Measurements from ENCODE around the gene NT5C2. TPM values are rescaled to one million over a fixed set of nuclear protein-coding genes. Genes with fewer than 3 reads are reported as not detected.
"Not testable (repeated sequence)": the region's sequence is repeated elsewhere in the genome, so short reads cannot be mapped to it uniquely, and the experiment has no call there.

Gene NT5C2
- total and polyA plus RNA-seq, 2 donors (not counting 1 experiment from before 2014, with no cell fraction given), result 74.3 to 82.2 TPM

- H3K36me3 ChIP-seq (ENCODE audit: control insufficient read depth, insufficient read depth, low read length), result no peaks in the 10 kb centered on the region
- no peaks in the 10 kb centered on the region for H3K4me1 ChIP-seq (ENCODE audit: control insufficient read depth, extremely low read depth, insufficient read depth, low read length)
- H3K4me3 ChIP-seq (replicated peaks in 1 of 4; ENCODE audit: control extremely low read depth in 1 of 4, insufficient read depth in 1 of 4, low read depth in 3 of 4, low read length in 4 of 4), result no peak overlapping the region
- no peak overlapping the region for H3K4me2 ChIP-seq (ENCODE audit: extremely low read depth, insufficient read depth, low read length)
- TF ChIP-seq EZH2 (IDR thresholded peaks at IDR 0.05; ENCODE audit: low read length, missing control alignments), result no peak
- TF ChIP-seq CTCF (conservative IDR thresholded peaks at IDR 0.05 in 1 of 2, IDR thresholded peaks at IDR 0.05 in 1 of 2; ENCODE audit: low read depth in 1 of 2, low read length in 2 of 2), result no peak
- no peak overlapping the region for H2AFZ ChIP-seq (ENCODE audit: low read length)
- H3K9ac ChIP-seq (ENCODE audit: insufficient read depth, low read length), result no peak overlapping the region
- H3K9me3 ChIP-seq (ENCODE audit: control insufficient read depth, insufficient read depth, low read depth, low read length), result no peaks in the 10 kb centered on the region
- H4K20me1 ChIP-seq (ENCODE audit: control insufficient read depth, extremely low read depth, insufficient read depth, low read length), result no peaks in the 10 kb centered on the region
- DNase-seq (ENCODE audit: low read depth in 2 of 2), result no peak
- H3K27ac ChIP-seq (ENCODE audit: insufficient read depth, low read length), result no peak overlapping the region
- no peaks in the 10 kb centered on the region for H3K27me3 ChIP-seq (ENCODE audit: control insufficient read depth, insufficient read depth, low read length)
- H3K79me2 ChIP-seq (ENCODE audit: control insufficient read depth, insufficient read depth, low read length), result no peaks in the 10 kb centered on the region
Measured at GRCh38 chr10:103207141-103207540, 14.1 kb upstream of the NT5C2 start.

GRCh38 chr10:103206715-103207114 lies 13.6 kb upstream of the NT5C2 start:
- H3K4me3 ChIP-seq (replicated peaks in 1 of 4; ENCODE audit: control extremely low read depth in 1 of 4, insufficient read depth in 1 of 4, low read depth in 3 of 4, low read length in 4 of 4); H4K20me1 ChIP-seq (ENCODE audit: control insufficient read depth, extremely low read depth, insufficient read depth, low read length); H3K27ac ChIP-seq (ENCODE audit: insufficient read depth, low read length): not testable (repeated sequence)

GRCh38 chr10:103205401-103205800 lies 12.3 kb upstream of the NT5C2 start:
- H3K27me3 ChIP-seq (ENCODE audit: control insufficient read depth, insufficient read depth, low read length); H3K9ac ChIP-seq (ENCODE audit: insufficient read depth, low read length); H2AFZ ChIP-seq (ENCODE audit: low read length); H3K36me3 ChIP-seq (ENCODE audit: control insufficient read depth, insufficient read depth, low read length); H3K27ac ChIP-seq (ENCODE audit: insufficient read depth, low read length); H3K4me1 ChIP-seq (ENCODE audit: control insufficient read depth, extremely low read depth, insufficient read depth, low read length); H3K4me3 ChIP-seq (replicated peaks in 1 of 4; ENCODE audit: control extremely low read depth in 1 of 4, insufficient read depth in 1 of 4, low read depth in 3 of 4, low read length in 4 of 4); H3K4me2 ChIP-seq (ENCODE audit: extremely low read depth, insufficient read depth, low read length); DNase-seq (ENCODE audit: low read depth in 2 of 2); H4K20me1 ChIP-seq (ENCODE audit: control insufficient read depth, extremely low read depth, insufficient read depth, low read length); H3K79me2 ChIP-seq (ENCODE audit: control insufficient read depth, insufficient read depth, low read length); H3K9me3 ChIP-seq (ENCODE audit: control insufficient read depth, insufficient read depth, low read depth, low read length): not testable (repeated sequence)

More at GRCh38 chr10:103206715-103207114, 13.6 kb upstream of the NT5C2 start:
- H3K9ac ChIP-seq (ENCODE audit: insufficient read depth, low read length); H3K27me3 ChIP-seq (ENCODE audit: control insufficient read depth, insufficient read depth, low read length); H3K79me2 ChIP-seq (ENCODE audit: control insufficient read depth, insufficient read depth, low read length); H3K4me2 ChIP-seq (ENCODE audit: extremely low read depth, insufficient read depth, low read length); H3K4me1 ChIP-seq (ENCODE audit: control insufficient read depth, extremely low read depth, insufficient read depth, low read length); DNase-seq (ENCODE audit: low read depth in 2 of 2); H3K9me3 ChIP-seq (ENCODE audit: control insufficient read depth, insufficient read depth, low read depth, low read length); H3K36me3 ChIP-seq (ENCODE audit: control insufficient read depth, insufficient read depth, low read length); H2AFZ ChIP-seq (ENCODE audit: low read length): not testable (repeated sequence)

- Histone ChIP-seq H3K79me2 (ENCODE audit: control insufficient read depth, insufficient read depth, low read length) (no peaks in the 10 kb centered on the region), H3K36me3 (ENCODE audit: control insufficient read depth, insufficient read depth, low read length) (no peaks in the 10 kb centered on the region), H2AFZ (ENCODE audit: low read length) (no peak overlapping the region), H3K4me2 (ENCODE audit: extremely low read depth, insufficient read depth, low read length) (no peak overlapping the region), H3K4me1 (ENCODE audit: control insufficient read depth, extremely low read depth, insufficient read depth, low read length) (no peaks in the 10 kb centered on the region), H3K9me3 (ENCODE audit: control insufficient read depth, insufficient read depth, low read depth, low read length) (no peaks in the 10 kb centered on the region), H3K27me3 (ENCODE audit: control insufficient read depth, insufficient read depth, low read length) (no peaks in the 10 kb centered on the region), H4K20me1 (ENCODE audit: control insufficient read depth, extremely low read depth, insufficient read depth, low read length) (no peaks in the 10 kb centered on the region), H3K9ac (ENCODE audit: insufficient read depth, low read length) (no peak overlapping the region), H3K27ac (ENCODE audit: insufficient read depth, low read length) (no peak overlapping the region), H3K4me3 (replicated peaks in 1 of 4; ENCODE audit: control extremely low read depth in 1 of 4, insufficient read depth in 1 of 4, low read depth in 3 of 4, low read length in 4 of 4) (no peak overlapping the region)
- TF ChIP-seq CTCF (conservative IDR thresholded peaks at IDR 0.05 in 1 of 2, IDR thresholded peaks at IDR 0.05 in 1 of 2; ENCODE audit: low read depth in 1 of 2, low read length in 2 of 2) (no peak), EZH2 (IDR thresholded peaks at IDR 0.05; ENCODE audit: low read length, missing control alignments) (no peak)
- no peak for DNase-seq (ENCODE audit: low read depth in 2 of 2)
Measured at GRCh38 chr10:103204353-103205255, 11.5 kb upstream of the NT5C2 start.

All from fibroblast of lung (primary cell).